ENCODE measurements around the gene IRS4. TPM values are rescaled to one million over a fixed set of nuclear protein-coding genes. Genes with fewer than 3 reads are reported as not detected.

IRS4 gene
- 0.09 TPM for total RNA-seq
- under 1 TPM in 4 of 8 donors, not detected in 4; 0.04 to 0.16 (median 0.12) TPM for polyA plus RNA-seq (ENCODE audit: insufficient read depth in 1 of 8, insufficient read length in 8 of 8, low replicate concordance in 1 of 8)
- long read RNA-seq, donor 1, result 0 reads
- long read RNA-seq, donor 2, result 0 reads
- long read RNA-seq, donor 3, result 0 reads
- long read RNA-seq, donor 4, result 0 reads
- long read RNA-seq, donor 5, result 0 reads
- long read RNA-seq, donor 6, result 0 reads
- long read RNA-seq, donor 7, result 0 reads
- long read RNA-seq, donor 8, result 0 reads
- long read RNA-seq, donor 9, result 0 reads
- long read RNA-seq, donor 10, result 0 reads
- long read RNA-seq, donor 11, result 0 reads

DNA sequence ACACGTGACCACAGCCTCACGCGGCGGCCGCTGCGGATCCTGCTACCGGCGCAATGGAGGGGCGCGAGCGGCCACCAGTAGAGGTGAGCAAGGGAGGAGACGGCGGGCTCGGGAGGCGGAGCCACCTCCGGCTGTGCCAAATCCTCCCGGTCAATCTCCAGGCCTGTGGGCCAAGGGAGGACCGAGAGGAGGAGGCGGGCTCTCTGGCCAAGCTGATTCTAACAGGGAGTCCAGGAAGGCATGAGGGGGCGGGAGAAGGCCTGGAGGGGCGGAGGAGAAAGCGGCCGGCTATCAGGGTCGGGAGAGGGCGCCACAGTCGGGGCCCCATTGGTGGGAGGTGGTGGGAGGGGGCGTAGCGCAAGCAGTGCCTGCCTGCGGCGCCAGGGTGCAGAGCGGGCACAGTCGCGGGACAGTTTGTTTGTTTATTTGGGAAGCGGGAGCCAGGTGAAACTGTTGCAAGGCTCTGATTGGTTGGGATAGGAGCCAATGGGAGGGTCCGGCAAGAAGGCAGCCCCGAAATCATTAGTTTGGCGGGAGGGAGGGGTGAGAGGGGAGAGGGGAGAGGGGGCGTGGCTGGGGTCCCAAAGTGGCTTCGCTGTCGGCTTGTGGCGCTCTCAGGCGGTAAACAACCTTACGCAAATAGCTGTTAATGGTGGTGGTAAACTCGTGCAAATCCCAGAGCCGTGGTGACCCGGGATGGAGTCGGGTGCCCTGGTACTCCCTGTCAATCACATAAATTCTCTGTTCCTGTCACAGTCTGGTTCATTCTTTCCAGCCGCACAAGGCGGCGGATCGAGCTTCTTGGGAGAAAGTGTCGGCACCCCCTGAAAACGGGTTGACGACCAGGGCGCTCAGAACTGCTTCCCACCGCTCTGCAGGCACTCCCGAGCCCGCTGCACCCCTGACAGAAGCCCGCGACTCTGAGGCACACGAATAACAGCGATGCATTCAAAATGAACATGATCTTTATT lies at the start of gene IRS4:
TSS of gene IRS4 (minus strand) at position 55 of the 971 bp plus-strand sequence.
- Histone ChIP-seq H3K4me3 (ENCODE audit: low read length) (peak within 1 kb of the TSS; percentile 33), H3K36me3 (ENCODE audit: control insufficient read depth, insufficient read depth, low read length) (no peaks in the 10 kb centered on the region), H3K4me1 (ENCODE audit: control insufficient read depth, insufficient read depth, low read length) (peaks cover 3% of the 10 kb centered on the region), H3K27me3 (ENCODE audit: control insufficient read depth, insufficient read depth, low read length) (peaks cover 63% of the 10 kb centered on the region), H3K27ac (ENCODE audit: low read length) (no peak within 1 kb of the TSS), H3K9me3 (replicated peaks; ENCODE audit: control insufficient read depth, low read depth, low read length) (no peaks in the 10 kb centered on the region)
- WGBS (ENCODE audit: insufficient coverage), result 31% methylated on average over 60 of the region's 62 CpGs
- peak; percentile 13 for DNase-seq

GRCh38 chrX:108772549-108772948 lies 36.2 kb upstream of the IRS4 start:
- Histone ChIP-seq H3K4me3 (ENCODE audit: low read length) (no peak overlapping the region), H3K36me3 (ENCODE audit: control insufficient read depth, insufficient read depth, low read length) (no peaks in the 10 kb centered on the region), H3K27me3 (ENCODE audit: control insufficient read depth, insufficient read depth, low read length) (no peaks in the 10 kb centered on the region), H3K9me3 (replicated peaks; ENCODE audit: control insufficient read depth, low read depth, low read length) (no peaks in the 10 kb centered on the region), H3K27ac (ENCODE audit: low read length) (no peak overlapping the region), H3K4me1 (ENCODE audit: control insufficient read depth, insufficient read depth, low read length) (no peaks in the 10 kb centered on the region)
- DNase-seq, result no peak

DNA sequence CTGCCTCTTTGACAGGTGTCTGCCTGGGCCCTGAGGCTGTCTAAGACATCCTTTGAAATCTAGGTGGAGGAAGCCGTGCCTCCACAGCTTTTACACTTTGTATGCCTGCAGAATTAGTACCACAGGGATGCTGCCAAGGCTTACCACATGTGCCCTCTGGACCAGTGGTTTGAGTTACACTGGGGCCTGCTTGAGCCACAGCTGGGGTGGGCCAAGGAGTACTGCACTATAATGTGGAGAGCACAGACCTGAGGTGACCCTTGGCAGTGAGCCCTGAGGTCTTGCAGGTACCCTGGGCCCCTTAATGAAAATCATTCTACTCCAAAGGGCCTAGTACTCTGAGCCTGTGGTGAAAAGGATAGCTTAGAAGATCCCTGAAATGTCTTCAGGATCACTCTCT lies 27.2 kb upstream of the IRS4 start:
- no peak overlapping the region for H3K4me3 ChIP-seq (ENCODE audit: low read length)
- no peak for DNase-seq
- H3K4me1 ChIP-seq (ENCODE audit: control insufficient read depth, insufficient read depth, low read length), result no peaks in the 10 kb centered on the region
- no peak overlapping the region for H3K27ac ChIP-seq (ENCODE audit: low read length)
- no peaks in the 10 kb centered on the region for H3K9me3 ChIP-seq (replicated peaks; ENCODE audit: control insufficient read depth, low read depth, low read length)
- 43% methylated on average over 1 of the region's 1 CpG for whole genome bisulfite sequencing (ENCODE audit: insufficient coverage)
- H3K27me3 ChIP-seq (ENCODE audit: control insufficient read depth, insufficient read depth, low read length), result peaks cover 4% of the 10 kb centered on the region
- H3K36me3 ChIP-seq (ENCODE audit: control insufficient read depth, insufficient read depth, low read length), result no peaks in the 10 kb centered on the region

GRCh38 chrX:108740299-108740774 lies 4.0 kb upstream of the IRS4 start:
- no CpG with 5 or more reads among the region's 1 CpG for WGBS (ENCODE audit: insufficient coverage)
- no peaks in the 10 kb centered on the region for H3K9me3 ChIP-seq (replicated peaks; ENCODE audit: control insufficient read depth, low read depth, low read length)
- no peak overlapping the region for H3K27ac ChIP-seq (ENCODE audit: low read length)
- no peak for DNase-seq
- no peak overlapping the region for H3K4me3 ChIP-seq (ENCODE audit: low read length)
- H3K27me3 ChIP-seq (ENCODE audit: control insufficient read depth, insufficient read depth, low read length), result peaks cover 33% of the 10 kb centered on the region
- no peaks in the 10 kb centered on the region for H3K36me3 ChIP-seq (ENCODE audit: control insufficient read depth, insufficient read depth, low read length)
- H3K4me1 ChIP-seq (ENCODE audit: control insufficient read depth, insufficient read depth, low read length), result peaks cover 3% of the 10 kb centered on the region

DNA sequence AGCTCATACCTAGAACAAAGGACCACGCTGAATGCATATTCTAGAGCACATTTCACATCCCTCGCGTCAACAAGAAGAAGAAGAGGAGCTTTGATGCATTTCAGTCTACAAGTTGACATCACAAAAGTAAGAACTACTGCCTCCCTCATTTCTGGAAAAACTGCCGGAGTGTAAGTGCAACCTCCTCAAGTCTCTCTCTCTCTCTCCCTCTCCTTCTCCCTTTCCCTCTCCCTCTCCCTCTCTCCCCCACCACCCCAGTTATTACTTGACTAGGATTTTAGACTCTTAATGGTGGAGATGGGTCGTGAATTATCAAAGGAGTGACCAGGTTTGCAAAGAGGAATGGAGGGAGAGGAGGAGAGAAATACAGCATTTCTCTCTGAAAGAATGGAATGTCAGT lies 1.4 kb upstream of the IRS4 start:
- no peak overlapping the region for H3K4me3 ChIP-seq (ENCODE audit: low read length)
- H3K4me1 ChIP-seq (ENCODE audit: control insufficient read depth, insufficient read depth, low read length), result peaks cover 3% of the 10 kb centered on the region
- H3K9me3 ChIP-seq (replicated peaks; ENCODE audit: control insufficient read depth, low read depth, low read length), result no peaks in the 10 kb centered on the region
- no peaks in the 10 kb centered on the region for H3K36me3 ChIP-seq (ENCODE audit: control insufficient read depth, insufficient read depth, low read length)
- H3K27me3 ChIP-seq (ENCODE audit: control insufficient read depth, insufficient read depth, low read length), result peaks cover 58% of the 10 kb centered on the region
- H3K27ac ChIP-seq (ENCODE audit: low read length), result no peak overlapping the region
- WGBS (ENCODE audit: insufficient coverage), result 0% methylated on average over 1 of the region's 5 CpGs
- DNase-seq, result no peak

DNA sequence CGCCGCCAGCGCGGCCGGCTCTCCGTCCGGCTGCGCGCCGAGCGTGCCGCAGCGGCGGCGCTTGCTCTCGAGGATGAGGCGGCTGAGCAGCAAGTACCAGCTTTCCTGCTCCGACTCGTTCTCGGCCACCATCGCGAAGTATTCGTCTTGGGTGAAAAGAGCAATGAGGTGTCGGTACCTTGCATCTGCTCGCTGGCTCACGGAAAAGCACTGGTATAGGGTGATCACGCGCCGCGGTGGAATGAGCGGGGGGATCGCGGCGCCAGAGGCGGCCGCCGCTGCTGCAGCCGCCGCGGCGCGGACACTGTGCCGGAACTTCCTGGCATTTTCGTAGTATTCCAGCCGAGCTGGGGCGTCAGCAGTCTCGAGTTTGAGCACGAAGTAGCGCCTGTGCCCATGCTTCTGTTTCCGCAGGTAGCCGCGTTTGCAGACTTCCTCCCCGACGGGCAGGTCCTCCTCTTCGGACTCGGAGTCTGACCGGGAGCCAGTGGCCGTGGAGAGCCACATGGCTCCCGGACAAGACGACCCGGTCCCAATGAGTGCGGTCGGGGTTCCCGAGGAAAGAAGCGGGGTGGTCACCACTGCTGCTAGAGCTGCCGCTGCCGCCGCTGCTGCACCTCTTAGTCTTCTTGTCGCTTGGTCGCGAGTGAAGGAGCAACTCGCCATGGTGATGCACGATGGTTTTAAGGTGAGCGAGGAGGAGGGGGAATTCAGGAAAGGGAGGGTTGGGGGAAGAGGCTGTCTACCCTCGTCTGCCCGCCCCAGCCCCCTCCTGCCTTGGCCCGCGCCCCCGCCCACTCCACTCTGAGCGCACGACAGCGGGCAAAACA lies 469 bp downstream of the IRS4 start:
- WGBS (ENCODE audit: insufficient coverage), result 28% methylated on average over 73 of the region's 82 CpGs
- H3K27ac ChIP-seq (ENCODE audit: low read length), result no peak overlapping the region
- no peaks in the 10 kb centered on the region for H3K36me3 ChIP-seq (ENCODE audit: control insufficient read depth, insufficient read depth, low read length)
- no peaks in the 10 kb centered on the region for H3K9me3 ChIP-seq (replicated peaks; ENCODE audit: control insufficient read depth, low read depth, low read length)
- DNase-seq, result peak; percentile 9
- H3K27me3 ChIP-seq (ENCODE audit: control insufficient read depth, insufficient read depth, low read length), result peaks cover 65% of the 10 kb centered on the region
- H3K4me1 ChIP-seq (ENCODE audit: control insufficient read depth, insufficient read depth, low read length), result peaks cover 3% of the 10 kb centered on the region
- peak overlapping the region; percentile 33 for H3K4me3 ChIP-seq (ENCODE audit: low read length)

GRCh38 chrX:108735091-108735678 lies 1.2 kb downstream of the IRS4 start:
- no peaks in the 10 kb centered on the region for H3K36me3 ChIP-seq (ENCODE audit: control insufficient read depth, insufficient read depth, low read length)
- DNase-seq, result no peak
- H3K27ac ChIP-seq (ENCODE audit: low read length), result no peak overlapping the region
- no peaks in the 10 kb centered on the region for H3K9me3 ChIP-seq (replicated peaks; ENCODE audit: control insufficient read depth, low read depth, low read length)
- WGBS (ENCODE audit: insufficient coverage), result 24% methylated on average over 36 of the region's 36 CpGs
- peaks cover 3% of the 10 kb centered on the region for H3K4me1 ChIP-seq (ENCODE audit: control insufficient read depth, insufficient read depth, low read length)
- peaks cover 65% of the 10 kb centered on the region for H3K27me3 ChIP-seq (ENCODE audit: control insufficient read depth, insufficient read depth, low read length)
- no peak overlapping the region for H3K4me3 ChIP-seq (ENCODE audit: low read length)

DNA sequence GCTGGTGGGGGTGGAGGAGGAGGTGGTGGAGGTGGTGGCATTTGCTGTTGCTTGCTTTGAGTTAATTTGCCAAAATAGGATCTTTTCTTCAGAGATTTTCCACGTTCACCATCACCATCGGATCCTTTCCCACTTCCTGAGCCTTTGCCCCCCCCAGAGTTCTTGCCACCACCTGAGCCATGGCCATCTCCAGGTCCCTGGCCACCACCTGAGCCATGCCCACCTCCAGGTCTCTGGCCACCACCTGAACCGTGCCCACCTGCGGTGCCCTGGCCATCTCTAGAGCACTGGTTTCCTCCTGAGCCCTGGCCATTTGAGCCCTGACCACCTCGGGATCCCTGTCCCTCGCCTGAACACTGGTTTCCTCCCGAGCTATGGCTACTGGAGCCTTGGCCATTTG lies 1.9 kb downstream of the IRS4 start:
- Histone ChIP-seq H3K9me3 (replicated peaks; ENCODE audit: control insufficient read depth, low read depth, low read length) (no peaks in the 10 kb centered on the region), H3K36me3 (ENCODE audit: control insufficient read depth, insufficient read depth, low read length) (no peaks in the 10 kb centered on the region), H3K27me3 (ENCODE audit: control insufficient read depth, insufficient read depth, low read length) (peaks cover 65% of the 10 kb centered on the region), H3K27ac (ENCODE audit: low read length) (no peak overlapping the region), H3K4me3 (ENCODE audit: low read length) (no peak overlapping the region), H3K4me1 (ENCODE audit: control insufficient read depth, insufficient read depth, low read length) (peaks cover 3% of the 10 kb centered on the region)
- WGBS (ENCODE audit: insufficient coverage), result 68% methylated on average over 7 of the region's 7 CpGs
- no peak for DNase-seq

DNA sequence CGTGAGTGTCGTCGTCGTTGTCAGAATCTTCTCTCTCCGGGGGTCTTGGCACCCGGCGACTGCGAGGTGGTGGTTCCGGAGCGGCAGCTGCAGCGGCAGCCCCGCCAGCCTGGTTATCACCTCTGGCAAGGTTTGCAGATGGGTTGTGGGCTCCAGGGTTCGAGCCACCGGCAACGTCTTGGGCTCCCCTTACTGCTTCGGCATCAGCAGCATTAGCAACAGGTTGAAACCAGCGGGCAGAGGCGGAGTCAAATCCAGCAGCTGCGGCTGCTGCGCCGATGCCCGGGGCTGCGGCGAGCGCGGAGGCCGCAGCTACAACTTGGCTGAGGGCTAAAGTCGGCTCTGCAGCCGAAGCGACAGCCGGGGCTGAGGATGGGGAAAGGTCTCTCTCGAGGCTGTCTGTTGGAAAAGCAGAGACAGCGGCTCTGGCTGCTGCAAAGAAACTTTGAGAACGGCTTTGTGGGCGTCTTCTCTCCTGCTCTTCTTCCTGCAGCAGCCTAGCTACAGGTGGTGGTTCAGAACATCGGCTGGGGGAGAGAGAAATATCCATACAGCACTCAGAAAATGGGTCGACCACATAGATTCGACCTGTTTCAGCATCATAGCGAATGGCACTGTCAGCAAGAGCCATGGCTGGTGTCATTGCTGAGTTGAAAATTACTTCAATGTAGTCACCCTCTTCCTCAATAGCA lies 3.6 kb downstream of the IRS4 start:
- no peak for DNase-seq
- WGBS (ENCODE audit: insufficient coverage), result 20% methylated on average over 33 of the region's 39 CpGs
- H3K27me3 ChIP-seq (ENCODE audit: control insufficient read depth, insufficient read depth, low read length), result peaks cover 58% of the 10 kb centered on the region

More for the DNA sequence above, 3.6 kb downstream of the IRS4 start:
- Histone ChIP-seq H3K4me3 (ENCODE audit: low read length) (no peak overlapping the region), H3K9me3 (replicated peaks; ENCODE audit: control insufficient read depth, low read depth, low read length) (no peaks in the 10 kb centered on the region), H3K27ac (ENCODE audit: low read length) (no peak overlapping the region), H3K36me3 (ENCODE audit: control insufficient read depth, insufficient read depth, low read length) (no peaks in the 10 kb centered on the region), H3K4me1 (ENCODE audit: control insufficient read depth, insufficient read depth, low read length) (peaks cover 3% of the 10 kb centered on the region)

Data from muscle of leg (tissue), 16 donors.